Naive thymus-derived CD4-positive, alpha-beta T cell (primary cell): Measurements from ENCODE around the gene HLA-DPA1. TPM values are rescaled to one million over a fixed set of nuclear protein-coding genes. Genes with fewer than 3 reads are reported as not detected.
A peak's percentile ranks its signal among the peaks of the same experiment; 100 is the strongest.

Experiments used
- ATAC-seq: fragments of 150-1000 bp; cut with Tn5 transposase; 2 replicates; pipeline ENCODE4 v1.10.0; 2021; ENCODE audit warnings: mild to moderate bottlenecking, moderate library complexity
- CTCF ChIA-PET: fragments of 350-600 bp; sonication (Branson Sonifier 250); formaldehyde crosslinking; loops from one replicate; lab custom pipeline; 2021; ENCODE audit warnings: antibody characterized with exemption; lab: Charles Lee
- POLR2A ChIA-PET: fragments of 350-600 bp; sonication (Branson Sonifier 250); formaldehyde crosslinking; loops from one replicate; lab custom pipeline; 2021; ENCODE audit warnings: antibody characterized with exemption, inconsistent platforms; lab: Charles Lee
- DNase-seq, 9 donors: peaks; one replicate each; pipeline versions ENCODE4 v3.0.0 to v3.0.0-alpha.2; 2020 to 2022; ENCODE audit warnings: mixed read lengths in 1 of 9
- H3K27ac ChIP-seq: one replicate; pipeline ENCODE4 v1.7.0; 2013; ENCODE audit warnings: mild to moderate bottlenecking, low read depth, low read length, moderate library complexity
- H3K27me3 ChIP-seq, 2 donors: one replicate each; pipeline ENCODE4 v1.7.0; 2013; ENCODE audit warnings: low read length in 2 of 2, mild to moderate bottlenecking in 2 of 2, moderate library complexity in 2 of 2; ENCODE audit not compliant: control insufficient read depth in 2 of 2, insufficient read depth in 2 of 2
- H3K36me3 ChIP-seq, 3 experiments: 1 replicate in 2 of 3; 2 replicates in 1 of 3; pipeline ENCODE4 v1.7.0; 2013; ENCODE audit warnings: low read length in 3 of 3, mild to moderate bottlenecking in 3 of 3, moderate library complexity in 1 of 3; ENCODE audit not compliant: insufficient read depth in 3 of 3, control insufficient read depth in 2 of 3
- H3K4me1 ChIP-seq, 2 donors: one replicate each; pipeline ENCODE4 v1.7.0; 2013; ENCODE audit warnings: low read length in 2 of 2, mild to moderate bottlenecking in 2 of 2, moderate library complexity in 1 of 2; ENCODE audit not compliant: control insufficient read depth in 2 of 2, insufficient read depth in 2 of 2
- H3K4me3 ChIP-seq: 2 replicates; pipeline ENCODE4 v1.7.0; 2013; ENCODE audit warnings: mild to moderate bottlenecking, low read length
- H3K9me3 ChIP-seq, 3 experiments: 1 replicate in 2 of 3; 2 replicates in 1 of 3; pipeline ENCODE4 v1.7.0; 2013; ENCODE audit warnings: low read length in 3 of 3; ENCODE audit not compliant: control insufficient read depth in 2 of 3
- H3K27ac Mint-ChIP-seq, 9 donors: one replicate each; pipeline ENCODE4 v1.8.0; 2020 to 2022; ENCODE audit warnings: mixed read lengths in 9 of 9, mild to moderate bottlenecking in 8 of 9, moderate library complexity in 5 of 9, inconsistent platforms in 2 of 9
- H3K27me3 Mint-ChIP-seq, 5 donors: one replicate each; pipeline ENCODE4 v1.8.0; 2021 to 2022; ENCODE audit warnings: mixed read lengths in 5 of 5, mild to moderate bottlenecking in 1 of 5
- H3K36me3 Mint-ChIP-seq, 5 donors: one replicate each; pipeline ENCODE4 v1.8.0; 2020 to 2022; ENCODE audit warnings: mixed read lengths in 5 of 5, mild to moderate bottlenecking in 3 of 5, inconsistent platforms in 1 of 5
- H3K4me1 Mint-ChIP-seq, 7 donors: one replicate each; pipeline ENCODE4 v1.8.0; 2020 to 2022; ENCODE audit warnings: mixed read lengths in 7 of 7, mild to moderate bottlenecking in 3 of 7, inconsistent platforms in 1 of 7
- H3K4me3 Mint-ChIP-seq, 10 donors: one replicate each; pipeline ENCODE4 v1.8.0; 2020 to 2022; ENCODE audit warnings: mild to moderate bottlenecking in 10 of 10, mixed read lengths in 10 of 10, moderate library complexity in 6 of 10, inconsistent platforms in 2 of 10
- H3K9me3 Mint-ChIP-seq, 11 donors: one replicate each; pipeline ENCODE4 v1.8.0; 2020 to 2022; ENCODE audit warnings: mixed read lengths in 11 of 11, mild to moderate bottlenecking in 4 of 11, inconsistent platforms in 1 of 11, moderate library complexity in 1 of 11
- intact Hi-C, 2 donors: fragments of 100-400 bp; cut with micrococcal nuclease; formaldehyde crosslinking; loops; one replicate each; pipeline ENCODE4 v1.15.1; 2023
- polyA plus RNA-seq, 2 donors: library from polyadenylated mRNA; unstranded; fragments of 300-500 nt; fragmentation: Illumina TruSeq; gene quantifications; one replicate each; pipeline ENCODE4 v1.2.3, GENCODE V29; 2021
- total RNA-seq, 6 experiments: library from RNA in 5 of 6; stranded (reverse) in 5 of 6; gene quantifications; 1 replicate in 5 of 6; 2 replicates in 1 of 6; pipeline ENCODE4 v1.2.3 and lab custom pipeline; 2021 to 2026

Gene HLA-DPA1
- total and polyA plus RNA-seq, 7 experiments from 2014 or later: 20.2 to 295 (median 45.6) TPM

DNA sequence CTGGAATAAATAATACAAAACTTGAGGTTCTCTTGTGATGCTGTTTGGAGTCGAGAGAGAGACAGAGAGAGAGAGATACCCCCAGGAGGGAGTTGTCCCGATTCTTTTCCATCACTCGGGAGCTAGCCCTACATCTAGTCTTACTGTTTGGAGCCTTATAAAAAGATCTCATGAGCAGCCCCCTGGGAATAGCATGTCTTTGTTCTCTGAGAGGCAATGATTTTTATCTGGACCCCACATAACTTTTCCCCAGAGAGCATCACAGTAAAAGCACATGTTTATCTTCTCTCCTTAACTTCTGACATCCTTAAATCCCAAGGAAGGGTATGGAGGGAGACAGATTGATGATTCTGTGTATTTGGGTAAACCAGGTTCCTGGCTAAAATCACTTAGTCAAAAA is 43.2 kb downstream of the HLA-DPA1 start:
- no peak overlapping the region for H3K4me3 Mint-ChIP-seq
- H3K4me1 Mint-ChIP-seq: peaks cover 0 to 22% (median 0%) of the 10 kb centered on the region in 7 donors
- H3K36me3 ChIP-seq: no peaks in the 10 kb centered on the region
- ATAC-seq (no peak), DNase-seq (no peak)
- ChIA-PET POLR2A (no interaction called here), CTCF (no interaction called here)
- peaks cover 0 to 11% (median 5%) of the 10 kb centered on the region in 11 donors for H3K9me3 Mint-ChIP-seq
- H3K27me3 ChIP-seq: no peaks in the 10 kb centered on the region
- H3K36me3 Mint-ChIP-seq: peaks cover 0 to 4% (median 3%) of the 10 kb centered on the region in 5 donors
- intact Hi-C loops: no loop called here
- H3K27ac ChIP-seq: no peak overlapping the region
- H3K4me3 ChIP-seq: no peak overlapping the region
- peaks cover 9 to 54% (median 10%) of the 10 kb centered on the region in 5 donors for H3K27me3 Mint-ChIP-seq
- peak overlapping the region in 1 of 9 donors; percentile 85 for H3K27ac Mint-ChIP-seq
- peaks cover 0 to 4% of the 10 kb centered on the region in 2 donors for H3K4me1 ChIP-seq
- H3K9me3 ChIP-seq: peaks cover 0 to 2% (median 0%) of the 10 kb centered on the region in 3 experiments

DNA sequence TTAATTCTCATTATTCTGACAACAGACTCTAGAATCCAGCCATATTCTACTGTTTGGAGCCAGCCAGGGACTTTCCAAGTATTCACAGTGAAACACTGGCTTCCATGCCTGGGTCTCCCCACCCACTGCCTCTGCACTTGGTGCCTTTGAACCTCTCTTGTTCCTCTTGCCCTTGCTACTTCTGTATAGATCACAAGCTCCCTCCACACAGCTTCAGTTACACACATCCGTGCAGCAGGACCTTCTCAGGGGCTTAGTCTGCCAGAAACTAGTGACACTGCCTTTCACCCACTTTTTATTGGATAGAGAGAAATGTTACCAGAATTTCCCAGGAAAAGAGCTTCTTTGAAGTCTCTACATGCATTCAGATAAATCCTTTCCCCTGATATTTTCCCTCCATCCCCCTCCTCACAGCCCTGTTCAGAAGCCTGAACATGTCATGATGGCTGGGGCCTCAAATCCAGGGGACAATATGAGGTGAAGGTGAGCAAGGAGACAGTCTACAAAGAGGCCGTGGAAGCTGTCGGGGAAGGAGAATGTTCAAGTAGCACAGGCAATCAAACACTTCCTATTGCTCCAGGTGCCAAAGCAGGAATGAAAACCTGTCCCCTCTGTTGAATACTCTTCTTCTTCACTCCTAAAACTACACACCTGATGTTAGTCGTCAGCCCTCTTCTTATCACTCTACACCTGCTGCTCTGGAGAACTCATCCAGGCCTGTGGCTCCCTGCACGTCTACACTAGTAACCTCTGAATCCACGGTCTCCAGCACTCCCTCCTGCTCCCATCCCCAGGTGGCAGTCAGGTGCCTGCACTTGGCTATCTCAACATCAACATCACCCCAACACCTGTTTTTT is 43.9 kb downstream of the HLA-DPA1 start:
- ATAC-seq: peak; percentile 88
- peaks cover 0 to 4% (median under 1%) of the 10 kb centered on the region in 11 donors for H3K9me3 Mint-ChIP-seq
- H3K27ac ChIP-seq: no peak overlapping the region

DNA sequence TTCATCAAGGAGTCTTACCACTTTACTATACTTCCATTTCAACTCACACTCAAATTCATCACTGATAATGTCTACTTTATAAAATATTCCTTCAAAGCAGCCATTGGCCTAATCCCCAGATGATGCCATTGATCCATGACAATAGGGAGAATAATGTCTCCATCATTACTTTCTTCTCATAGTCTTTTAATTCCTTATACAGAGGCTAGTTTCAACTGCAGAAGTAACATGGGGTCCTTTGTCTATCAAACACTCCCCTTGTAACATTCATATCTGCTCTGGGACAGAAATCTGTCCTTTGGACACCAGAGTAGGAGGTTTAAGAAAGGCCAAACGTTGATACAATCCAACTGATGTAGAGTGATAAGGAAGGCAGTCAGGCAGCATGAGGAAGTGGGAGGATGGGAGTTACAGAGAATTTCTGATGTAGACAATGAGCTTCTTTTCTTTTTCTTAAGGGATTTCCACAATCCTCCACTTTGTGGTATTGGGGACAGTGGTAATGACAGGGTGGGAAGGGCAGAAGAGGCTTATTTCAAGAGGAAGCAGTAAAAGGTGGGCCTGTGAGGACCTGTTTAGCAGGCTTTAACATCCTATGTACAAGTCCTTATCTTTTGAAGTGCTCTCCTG is 45.1 kb downstream of the HLA-DPA1 start:
- Mint-ChIP-seq H3K27me3 (peaks cover 0 to 40% (median 4%) of the 10 kb centered on the region in 5 donors), H3K4me3 (no peak overlapping the region), H3K9me3 (peaks cover 0 to 2% (median 0%) of the 10 kb centered on the region in 11 donors), H3K27ac (peak overlapping the region in 1 of 9 donors; percentile 7), H3K36me3 (no peaks in the 10 kb centered on the region), H3K4me1 (peaks cover 0 to 25% (median 0%) of the 10 kb centered on the region in 7 donors)
- no peaks in the 10 kb centered on the region for H3K27me3 ChIP-seq
- ChIA-PET POLR2A (no interaction called here), CTCF (no interaction called here)
- intact Hi-C loops: loop anchor here in 1 of 2 donors (2.0 kb wide), 1 partner anchor 44 kb away; the partner anchor contains the start of gene HLA-DPA1
- DNase-seq (no peak), ATAC-seq (no peak)
- no peak overlapping the region for H3K4me3 ChIP-seq
- H3K27ac ChIP-seq: no peak overlapping the region
- H3K36me3 ChIP-seq: no peaks in the 10 kb centered on the region
- no peaks in the 10 kb centered on the region for H3K9me3 ChIP-seq
- peaks cover 0 to 4% of the 10 kb centered on the region in 2 donors for H3K4me1 ChIP-seq

More for the DNA sequence above, 43.9 kb downstream of the HLA-DPA1 start:
- intact Hi-C loops: loop anchor here in 1 of 2 donors (2.0 kb wide), 1 partner anchor 43 kb away; the partner anchor contains the start of gene HLA-DPA1
- Histone ChIP-seq H3K27me3 (no peaks in the 10 kb centered on the region), H3K36me3 (no peaks in the 10 kb centered on the region), H3K4me1 (peaks cover 0 to 4% of the 10 kb centered on the region in 2 donors), H3K9me3 (no peaks in the 10 kb centered on the region), H3K4me3 (no peak overlapping the region)
- Mint-ChIP-seq H3K36me3 (no peaks in the 10 kb centered on the region), H3K4me1 (peaks cover 0 to 25% (median 0%) of the 10 kb centered on the region in 7 donors), H3K4me3 (peak overlapping the region in 1 of 10 donors; percentile 20), H3K27ac (peak overlapping the region in 1 of 9 donors; percentile 85), H3K27me3 (peaks cover 3 to 51% (median 4%) of the 10 kb centered on the region in 5 donors)
- no peak for DNase-seq
- CTCF ChIA-PET: no interaction called here
- POLR2A ChIA-PET: no interaction called here

DNA sequence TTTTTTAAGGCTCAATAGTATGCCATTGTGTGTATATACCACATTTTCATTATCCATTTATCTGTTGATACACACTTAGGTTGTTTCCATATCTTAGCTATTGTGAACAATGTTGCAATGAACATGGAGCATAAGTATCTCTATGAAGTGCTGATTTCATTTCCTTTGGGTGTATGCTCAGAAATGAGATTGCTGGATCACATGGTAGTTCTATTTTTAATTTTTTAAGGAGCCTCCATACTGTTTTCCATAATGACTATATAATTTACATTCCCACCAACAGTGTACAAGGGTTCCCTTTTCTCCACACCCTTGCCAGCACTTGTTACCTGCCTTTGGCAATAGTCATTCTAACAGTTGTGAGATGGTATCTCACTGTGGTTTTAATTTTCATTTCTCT is 48.9 kb downstream of the HLA-DPA1 start:
- CTCF ChIA-PET: interaction anchor here (0.7 to 1.0 kb wide), 2 partner anchors 10 to 14 kb away, joined by 3 to 4 read pairs; no protein-coding TSS in a partner anchor
- POLR2A ChIA-PET: interaction anchor here (0.6 kb wide), 1 partner anchor 231 kb away, joined by 6 read pairs; no protein-coding TSS in a partner anchor
- Mint-ChIP-seq H3K4me3 (no peak overlapping the region), H3K9me3 (peaks cover 0 to 2% (median 0%) of the 10 kb centered on the region in 11 donors), H3K4me1 (peaks cover 0 to 32% (median 10%) of the 10 kb centered on the region in 7 donors), H3K36me3 (no peaks in the 10 kb centered on the region), H3K27me3 (peaks cover 0 to 23% (median 0%) of the 10 kb centered on the region in 5 donors), H3K27ac (no peak overlapping the region)
- peaks cover 5 to 6% of the 10 kb centered on the region in 2 donors for H3K4me1 ChIP-seq
- DNase-seq: no peak
- H3K9me3 ChIP-seq: no peaks in the 10 kb centered on the region
- no peaks in the 10 kb centered on the region for H3K27me3 ChIP-seq
- no peak overlapping the region for H3K27ac ChIP-seq
- no peaks in the 10 kb centered on the region for H3K36me3 ChIP-seq
- no peak for ATAC-seq
- no peak overlapping the region for H3K4me3 ChIP-seq
- intact Hi-C loops: no loop called here

DNA sequence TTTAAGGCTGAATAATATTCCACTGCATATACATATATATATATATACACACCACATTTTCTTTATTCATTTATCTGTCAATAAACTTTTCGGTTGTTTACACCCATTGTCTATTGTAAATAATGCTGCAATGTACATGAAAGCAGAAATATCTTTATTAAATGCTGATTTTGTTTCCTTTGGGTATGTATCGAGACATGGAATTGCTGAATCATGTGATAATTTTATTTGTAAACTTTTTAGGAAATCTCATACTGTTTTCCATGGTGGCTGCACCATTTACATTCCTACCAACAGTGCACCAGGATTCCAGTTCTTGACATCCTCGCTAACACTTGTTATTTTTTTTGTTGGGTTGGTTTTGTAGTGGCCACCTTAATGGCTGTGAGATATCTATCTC is 49.9 kb downstream of the HLA-DPA1 start:
- Mint-ChIP-seq H3K9me3 (peaks cover 0 to 2% (median 0%) of the 10 kb centered on the region in 11 donors), H3K4me3 (no peak overlapping the region), H3K27ac (no peak overlapping the region), H3K36me3 (no peaks in the 10 kb centered on the region), H3K4me1 (peaks cover 4 to 32% (median 18%) of the 10 kb centered on the region in 7 donors), H3K27me3 (peaks cover 0 to 19% (median 0%) of the 10 kb centered on the region in 5 donors)
- Histone ChIP-seq H3K4me3 (no peak overlapping the region), H3K27ac (no peak overlapping the region), H3K36me3 (no peaks in the 10 kb centered on the region), H3K9me3 (no peaks in the 10 kb centered on the region), H3K4me1 (peaks cover 10 to 12% of the 10 kb centered on the region in 2 donors), H3K27me3 (no peaks in the 10 kb centered on the region)
- CTCF ChIA-PET: interaction anchor here (1.0 kb wide), 1 partner anchor 9 kb away, joined by 4 read pairs; no protein-coding TSS in a partner anchor
- intact Hi-C loops: no loop called here
- DNase-seq (no peak), ATAC-seq (no peak)
- POLR2A ChIA-PET: no interaction called here

DNA sequence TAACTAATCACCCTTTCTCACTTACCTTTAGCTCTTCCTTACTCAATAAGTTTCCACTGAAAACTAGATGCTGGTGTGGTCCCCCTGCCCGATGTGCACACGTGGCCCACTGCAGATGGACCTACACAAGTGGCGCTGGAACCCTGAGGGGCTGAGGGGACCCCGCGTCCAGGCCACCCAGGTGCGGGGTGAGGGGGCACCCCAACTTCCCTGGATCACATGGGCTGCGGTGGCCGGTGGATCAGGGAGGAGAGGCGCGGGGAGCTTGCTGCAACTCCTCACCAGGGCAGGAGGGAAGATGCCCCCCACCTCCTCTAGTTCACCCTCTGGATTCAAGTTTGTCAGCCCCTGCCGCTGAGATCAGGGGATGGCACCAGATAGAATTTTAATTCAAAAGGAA is 51.5 kb downstream of the HLA-DPA1 start:
- Mint-ChIP-seq H3K4me1 (peaks cover 4 to 37% (median 27%) of the 10 kb centered on the region in 7 donors), H3K27ac (no peak overlapping the region), H3K27me3 (peaks cover 0 to 15% (median 0%) of the 10 kb centered on the region in 5 donors), H3K9me3 (peaks cover 0 to 2% (median 0%) of the 10 kb centered on the region in 11 donors), H3K36me3 (no peaks in the 10 kb centered on the region), H3K4me3 (no peak overlapping the region)
- DNase-seq (no peak), ATAC-seq (no peak)
- intact Hi-C loops: no loop called here
- Histone ChIP-seq H3K36me3 (no peaks in the 10 kb centered on the region), H3K4me1 (peaks cover 12 to 17% of the 10 kb centered on the region in 2 donors), H3K4me3 (no peak overlapping the region), H3K27me3 (no peaks in the 10 kb centered on the region), H3K9me3 (no peaks in the 10 kb centered on the region), H3K27ac (no peak overlapping the region)
- POLR2A ChIA-PET: no interaction called here
- CTCF ChIA-PET: no interaction called here
